ENCODE results near the gene NDST1. TPM values are rescaled to one million over a fixed set of nuclear protein-coding genes. Genes with fewer than 3 reads are reported as not detected.
"Not testable (repeated sequence)": the region's sequence is repeated elsewhere in the genome, so short reads cannot be mapped to it uniquely, and the experiment has no call there.

NDST1 gene
- polyA plus RNA-seq, 3 donors: 19.0 to 45.4 (median 35.5) TPM

DNA sequence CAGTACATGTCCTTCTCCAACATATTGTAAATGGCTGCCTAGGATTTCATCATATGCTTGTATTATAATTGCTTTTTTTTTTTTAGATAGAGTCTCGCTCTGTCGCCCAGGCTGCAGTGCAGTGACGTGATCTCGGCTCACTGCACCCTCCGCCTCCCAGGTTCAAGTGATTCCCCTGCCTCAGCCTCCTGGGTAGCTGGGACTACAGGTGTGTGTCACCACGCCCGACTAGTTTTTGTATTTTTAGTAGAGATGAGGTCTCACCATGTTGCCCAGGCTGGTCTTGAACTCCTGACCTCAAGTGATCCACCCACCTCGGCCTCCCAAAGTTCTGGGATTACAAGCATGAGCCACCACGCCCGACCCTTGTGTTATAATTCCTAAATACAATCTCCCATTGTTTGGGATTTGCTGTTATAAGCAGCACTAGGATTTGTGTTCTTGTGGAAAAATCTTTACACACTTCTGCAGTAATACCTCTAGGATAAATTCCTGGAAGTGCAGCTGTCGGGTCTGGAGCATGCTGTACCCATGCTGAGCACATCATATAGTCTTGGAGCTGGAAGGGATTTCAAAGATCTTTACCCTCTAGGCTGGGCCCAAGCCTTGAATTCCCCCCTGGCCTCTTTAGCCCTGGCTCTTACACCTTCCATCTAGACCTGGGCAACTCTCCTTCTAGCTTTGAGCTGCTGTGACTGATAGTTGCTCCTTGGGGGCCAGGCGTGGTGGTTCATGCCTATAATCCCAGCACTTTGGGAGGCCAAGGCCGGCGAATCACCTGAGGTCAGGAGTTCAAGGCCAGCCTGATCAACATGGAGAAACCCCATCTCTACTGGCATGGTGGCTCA is 11.0 kb downstream of the NDST1 start:
- H3K27ac ChIP-seq (ENCODE audit: low read depth, low read length): not testable (repeated sequence)
- 58 to 88% (median 87%) methylated on average over 14 of the region's 14 CpGs for WGBS, 3 donors

DNA sequence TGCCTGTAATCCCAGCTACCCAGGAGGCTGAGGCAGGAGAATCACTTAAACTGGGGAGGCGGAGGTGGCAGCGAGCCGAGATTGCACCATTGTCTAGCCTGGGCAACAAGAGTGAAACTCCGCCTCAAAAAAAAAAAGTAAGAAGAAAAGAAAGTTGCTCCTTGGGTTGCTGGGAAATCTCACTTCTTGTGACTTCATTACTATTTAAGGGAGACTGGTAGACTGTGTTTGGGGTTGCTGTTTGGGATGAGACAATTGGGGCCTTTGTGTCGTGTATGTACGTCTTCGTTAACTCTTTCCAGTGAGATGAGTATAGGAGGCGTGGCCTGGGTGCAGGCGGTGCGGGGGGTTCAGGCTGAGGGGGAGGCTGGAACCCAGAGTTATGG is 11.6 kb downstream of the NDST1 start:
- WGBS, 3 donors: 70 to 81% (median 80%) methylated on average over 10 of the region's 10 CpGs
- H3K27ac ChIP-seq (ENCODE audit: low read depth, low read length): no peak overlapping the region

DNA sequence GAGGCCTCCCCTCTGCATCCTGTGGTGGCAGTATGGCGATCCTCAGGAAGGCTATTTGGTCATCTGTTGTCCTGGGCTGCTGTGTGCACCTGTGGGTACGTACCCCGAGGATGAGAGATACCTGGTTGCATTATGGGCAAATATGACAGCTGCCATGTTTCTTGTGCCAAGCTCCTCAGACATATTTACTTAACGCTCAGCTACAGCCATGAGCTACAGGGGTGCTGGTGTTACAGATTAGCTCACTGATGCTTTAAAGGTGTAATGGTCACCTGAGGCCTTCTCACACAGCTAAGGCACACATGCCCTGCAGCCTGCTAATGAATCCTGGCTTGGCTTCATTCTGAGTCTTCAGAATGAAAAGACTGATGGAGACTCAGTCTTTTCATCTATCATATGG is 12.0 kb downstream of the NDST1 start:
- WGBS, 3 donors: 48 to 96% (median 93%) methylated on average over 4 of the region's 4 CpGs
- no peak overlapping the region for H3K27ac ChIP-seq (ENCODE audit: low read depth, low read length)

DNA sequence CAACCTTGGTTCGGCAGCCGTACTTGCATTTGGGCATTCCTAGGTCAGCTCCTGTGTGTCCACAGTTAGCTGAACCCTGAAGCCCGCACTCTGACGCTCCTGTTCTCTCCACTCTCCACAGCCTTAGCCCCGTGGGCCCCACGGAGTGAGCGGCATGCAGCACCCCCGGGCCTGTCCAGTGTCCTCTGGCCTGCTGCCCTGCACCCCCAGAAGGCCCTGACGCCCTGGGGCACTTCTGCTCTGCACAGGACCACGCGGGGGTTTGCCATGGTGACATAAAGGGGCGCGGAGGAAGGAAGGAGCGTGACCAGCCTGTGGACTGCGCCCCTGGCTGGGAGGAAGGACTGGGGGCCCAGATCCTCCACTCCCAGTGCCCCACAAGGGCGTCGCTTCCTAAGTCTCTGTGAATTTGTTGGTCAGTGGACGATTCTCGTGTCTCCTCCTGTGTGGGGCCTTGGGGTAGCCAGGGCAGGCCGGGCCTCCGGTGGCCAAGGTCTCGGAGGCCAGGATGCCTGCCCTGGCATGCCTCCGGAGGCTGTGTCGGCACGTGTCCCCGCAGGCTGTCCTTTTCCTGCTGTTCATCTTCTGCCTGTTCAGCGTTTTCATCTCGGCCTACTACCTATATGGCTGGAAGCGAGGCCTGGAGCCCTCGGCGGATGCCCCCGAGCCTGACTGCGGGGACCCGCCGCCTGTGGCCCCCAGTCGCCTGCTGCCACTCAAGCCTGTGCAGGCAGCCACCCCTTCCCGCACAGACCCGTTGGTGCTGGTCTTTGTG is 13.0 kb downstream of the NDST1 start:
- 70 to 79% (median 73%) methylated on average over 38 of the region's 38 CpGs for WGBS, 3 donors
- no peak overlapping the region for H3K27ac ChIP-seq (ENCODE audit: low read depth, low read length)

DNA sequence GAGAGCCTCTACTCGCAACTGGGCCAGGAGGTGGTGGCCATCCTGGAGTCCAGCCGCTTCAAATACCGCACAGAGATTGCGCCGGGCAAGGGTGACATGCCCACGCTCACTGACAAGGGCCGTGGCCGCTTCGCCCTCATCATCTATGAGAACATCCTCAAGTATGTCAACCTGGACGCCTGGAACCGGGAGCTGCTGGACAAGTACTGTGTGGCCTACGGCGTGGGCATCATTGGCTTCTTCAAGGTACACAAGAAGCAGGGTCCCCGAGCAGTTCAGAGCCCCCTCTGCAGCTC is 13.5 kb downstream of the NDST1 start:
- 92 to 94% (median 94%) methylated on average over 14 of the region's 14 CpGs for WGBS, 3 donors
- no peak overlapping the region for H3K27ac ChIP-seq (ENCODE audit: low read depth, low read length)

DNA sequence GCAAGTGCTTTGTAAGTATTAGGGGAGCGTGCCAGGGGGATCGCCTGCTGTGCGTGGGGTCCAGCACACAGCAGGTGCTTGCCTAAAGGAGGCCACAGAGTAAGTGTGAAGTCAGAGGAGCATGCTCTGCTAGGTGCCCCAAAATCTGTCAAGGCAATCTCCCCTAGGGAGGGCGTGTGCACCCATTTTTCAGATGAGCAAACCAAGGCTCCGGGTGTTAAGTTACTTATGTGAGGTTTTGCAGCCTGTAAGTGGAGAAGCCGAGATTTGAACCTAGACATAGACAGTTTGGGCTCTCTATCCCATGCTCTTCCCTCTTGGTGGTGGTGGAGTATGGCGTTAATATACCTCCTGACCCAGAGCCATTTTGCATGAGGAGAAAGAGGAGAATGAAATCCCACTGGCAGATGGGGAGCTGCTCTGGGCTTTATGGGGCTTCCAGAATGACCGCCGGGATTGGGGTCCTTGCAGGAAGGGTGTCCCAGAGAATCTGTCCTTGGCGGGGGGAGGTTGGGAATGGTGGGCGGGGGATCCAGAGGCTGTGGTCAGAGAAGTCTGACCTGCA is 14.1 kb downstream of the NDST1 start:
- no peak overlapping the region for H3K27ac ChIP-seq (ENCODE audit: low read depth, low read length)
- WGBS, 3 donors: 76 to 94% (median 90%) methylated on average over 11 of the region's 11 CpGs

DNA sequence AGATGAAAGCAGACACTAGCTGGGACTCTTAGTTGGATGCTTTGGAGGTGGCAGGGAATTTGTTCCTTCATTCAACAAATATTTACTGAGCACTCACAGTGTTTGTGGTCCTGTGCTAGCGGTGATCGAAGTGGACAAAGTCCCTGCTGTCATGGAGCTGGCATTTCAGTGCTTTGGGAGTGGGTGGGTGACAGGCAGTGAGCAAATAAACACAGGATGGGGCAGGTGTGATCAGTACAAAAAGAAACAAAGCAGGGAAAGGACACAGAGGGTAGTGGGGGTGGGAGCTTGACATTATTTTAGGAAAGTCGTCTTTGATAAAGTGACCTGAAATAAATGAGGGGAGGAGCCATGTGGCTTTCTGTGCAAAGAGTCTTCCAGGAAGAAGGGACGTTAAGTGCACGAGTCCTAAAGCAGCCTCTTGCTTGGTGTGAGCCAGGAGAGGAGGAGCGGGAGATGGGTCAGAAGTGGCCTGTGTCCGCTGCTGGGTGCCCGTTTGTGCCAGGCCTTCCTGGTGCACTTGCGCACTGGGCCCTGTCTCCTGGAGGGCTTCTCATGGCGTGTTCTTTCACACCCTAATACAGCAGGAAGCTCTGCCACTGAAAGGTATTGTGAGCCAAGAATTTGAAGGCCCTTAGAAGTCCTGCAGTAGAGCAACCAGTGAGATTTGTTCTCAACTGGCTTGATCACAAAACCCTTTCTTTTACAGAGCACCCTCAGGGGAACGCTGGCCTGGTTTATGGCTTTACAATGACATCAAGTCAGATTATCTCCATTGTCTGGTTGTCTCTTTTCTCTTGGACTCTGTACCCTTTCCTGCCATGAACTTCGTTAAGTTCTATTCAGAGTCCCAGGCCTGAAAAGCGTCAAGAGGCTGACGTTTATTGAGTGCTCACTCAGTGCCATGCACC is 14.8 kb downstream of the NDST1 start:
- H3K27ac ChIP-seq (ENCODE audit: low read depth, low read length): no peak overlapping the region
- WGBS, 3 donors: 33 to 68% (median 64%) methylated on average over 14 of the region's 14 CpGs

DNA sequence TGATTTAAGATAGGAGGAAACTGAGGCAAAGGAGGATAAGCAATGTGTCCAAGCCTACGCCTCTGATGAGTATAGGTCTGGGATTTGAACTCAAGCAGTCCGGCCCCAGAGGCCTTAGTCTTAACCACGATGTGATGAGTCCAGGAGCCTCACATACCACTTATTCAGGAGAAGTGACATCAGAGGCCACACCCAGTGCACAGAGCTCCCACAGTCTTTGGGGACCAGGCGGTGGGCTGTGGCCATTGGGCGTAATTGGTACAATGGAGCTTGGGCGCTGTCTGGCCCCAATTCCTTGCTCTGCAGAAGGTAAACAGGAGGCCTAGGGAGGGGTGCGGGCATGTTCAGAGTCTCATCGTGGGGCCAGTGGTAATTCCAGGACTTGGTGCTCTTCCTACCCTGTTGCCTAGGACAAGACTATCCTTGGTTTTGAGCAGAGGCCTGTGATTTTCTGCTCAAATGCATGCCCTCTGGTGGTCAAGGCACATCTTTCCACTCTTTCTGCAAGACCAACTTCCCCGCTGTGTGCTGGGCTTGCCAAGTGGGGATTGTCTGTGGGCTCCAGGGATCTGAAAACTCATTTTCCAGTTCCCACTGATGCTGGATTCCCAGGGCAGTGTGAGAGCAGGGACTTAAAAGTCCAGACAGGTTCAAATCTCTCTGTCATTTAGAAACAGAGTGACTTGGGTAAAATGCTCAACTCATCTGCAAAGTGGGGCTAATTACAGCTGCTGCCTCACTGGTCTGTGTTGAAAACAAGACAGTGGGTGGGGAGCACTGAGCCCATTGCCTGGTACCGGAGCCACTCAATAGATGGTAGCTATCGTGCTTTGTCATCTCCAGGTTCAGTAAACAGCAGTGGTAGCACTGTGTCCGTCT is 15.8 kb downstream of the NDST1 start:
- H3K27ac ChIP-seq (ENCODE audit: low read depth, low read length): no peak overlapping the region
- 62 to 71% (median 67%) methylated on average over 12 of the region's 12 CpGs for WGBS, 3 donors

DNA sequence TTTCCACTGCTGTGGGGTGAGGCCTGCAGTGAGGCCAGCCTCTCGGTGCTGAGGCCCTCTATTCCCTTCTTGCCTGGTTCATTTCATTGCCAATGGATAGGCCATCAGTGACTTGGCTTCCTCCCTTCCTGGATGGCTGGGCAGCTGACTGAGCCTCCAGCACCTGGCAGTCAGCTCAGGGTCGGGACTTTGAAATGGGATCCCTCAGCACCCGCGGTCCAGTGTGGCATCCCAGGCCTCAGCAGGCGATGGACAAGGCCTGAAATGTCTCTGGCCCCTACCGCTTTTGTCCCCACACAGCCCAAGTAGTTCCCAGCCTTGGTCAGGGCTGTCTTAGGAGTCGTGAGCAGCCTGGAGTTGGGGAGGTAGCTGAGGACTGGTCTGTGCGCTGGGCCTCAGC is 17.2 kb downstream of the NDST1 start:
- 59 to 83% (median 66%) methylated on average over 8 of the region's 8 CpGs for WGBS, 3 donors
- no peak overlapping the region for H3K27ac ChIP-seq (ENCODE audit: low read depth, low read length)

DNA sequence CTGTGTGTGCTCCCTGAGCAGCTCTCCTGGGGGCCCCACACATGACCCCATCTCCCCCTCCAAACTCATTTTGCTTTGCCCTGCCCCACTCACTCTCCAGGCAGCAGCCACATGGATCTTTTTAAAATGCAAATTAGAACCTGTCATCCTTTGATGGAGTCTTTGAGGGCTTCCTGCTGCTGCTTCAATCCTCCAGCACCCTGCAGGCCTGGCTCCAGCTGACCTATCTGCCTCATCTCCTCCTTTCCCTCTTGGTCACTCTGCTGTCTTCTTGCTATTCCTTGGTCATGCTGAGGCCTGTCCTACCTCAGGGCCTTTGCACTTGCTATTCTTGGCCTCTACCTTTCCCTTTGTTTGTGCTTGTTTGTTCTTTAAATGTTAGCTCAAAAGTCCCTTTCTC is 17.9 kb downstream of the NDST1 start:
- H3K27ac ChIP-seq (ENCODE audit: low read depth, low read length): no peak overlapping the region

DNA sequence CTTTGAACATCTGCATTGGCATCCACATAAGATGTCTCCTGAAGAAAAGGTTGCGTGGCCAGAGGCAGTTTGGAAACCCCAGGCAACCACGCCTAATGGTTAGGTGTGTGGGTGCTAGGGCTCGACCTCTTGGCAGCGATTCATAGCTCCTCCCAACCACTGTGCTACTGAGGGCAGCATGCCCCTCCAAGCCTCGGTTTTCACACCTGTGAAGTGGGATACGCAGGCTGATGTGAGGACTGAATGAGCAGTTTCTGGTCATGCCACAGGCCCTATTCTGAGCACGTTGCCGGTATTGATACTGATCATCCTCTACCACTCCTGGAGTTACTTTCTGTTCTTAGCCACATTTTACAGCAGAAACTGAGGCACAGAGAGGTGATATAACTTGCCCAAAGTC is 19.1 kb downstream of the NDST1 start:
- 84 to 93% (median 88%) methylated on average over 8 of the region's 8 CpGs for WGBS, 3 donors
- no peak overlapping the region for H3K27ac ChIP-seq (ENCODE audit: low read depth, low read length)

DNA sequence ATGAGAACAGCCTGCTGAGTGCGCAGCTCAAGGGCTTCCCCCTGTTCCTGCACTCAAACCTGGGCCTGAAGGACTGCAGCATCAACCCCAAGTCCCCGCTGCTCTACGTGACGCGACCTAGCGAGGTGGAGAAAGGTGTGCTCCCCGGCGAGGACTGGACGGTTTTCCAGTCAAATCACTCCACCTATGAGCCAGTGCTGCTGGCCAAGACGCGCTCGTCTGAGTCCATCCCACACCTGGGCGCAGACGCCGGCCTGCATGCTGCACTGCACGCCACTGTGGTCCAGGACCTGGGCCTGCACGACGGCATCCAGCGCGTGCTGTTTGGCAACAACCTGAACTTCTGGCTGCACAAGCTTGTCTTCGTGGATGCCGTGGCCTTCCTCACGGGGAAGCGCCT is 19.9 kb downstream of the NDST1 start:
- H3K27ac ChIP-seq (ENCODE audit: low read depth, low read length): no peak overlapping the region
- WGBS, 3 donors: 92 to 94% (median 94%) methylated on average over 24 of the region's 24 CpGs

DNA sequence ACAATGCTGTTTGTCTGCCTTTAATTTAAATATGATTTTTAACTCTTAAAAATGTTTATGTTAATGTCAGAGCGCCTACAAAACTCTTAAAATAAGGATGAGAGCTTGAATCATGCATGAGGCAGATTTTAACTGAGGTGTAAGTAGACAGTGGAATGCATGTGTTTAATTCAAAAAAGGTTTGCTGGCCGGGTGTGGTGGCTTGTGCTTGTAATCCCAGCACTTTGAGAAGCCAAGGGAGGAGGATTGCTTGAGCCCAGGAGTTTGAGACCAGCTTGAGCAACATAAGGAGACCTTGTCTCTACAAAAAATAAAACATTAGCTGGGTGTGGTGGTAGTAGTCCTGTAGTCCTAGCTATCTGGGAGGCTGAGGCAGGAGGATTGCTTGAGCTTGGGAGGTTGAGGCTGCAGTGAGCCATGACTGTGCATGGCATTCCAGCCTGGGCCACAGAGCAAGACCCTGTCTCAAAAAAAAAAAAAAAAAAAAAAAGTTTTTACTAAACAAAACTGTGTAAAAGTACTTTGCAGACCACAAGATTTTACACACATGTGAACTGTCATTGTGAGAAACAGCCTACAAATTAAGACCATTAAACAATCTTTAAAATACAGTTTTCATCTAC is 21.1 kb downstream of the NDST1 start:
- WGBS, 3 donors: 67% methylated on average over 2 of the region's 2 CpGs
- H3K27ac ChIP-seq (ENCODE audit: low read depth, low read length): no peak overlapping the region

DNA sequence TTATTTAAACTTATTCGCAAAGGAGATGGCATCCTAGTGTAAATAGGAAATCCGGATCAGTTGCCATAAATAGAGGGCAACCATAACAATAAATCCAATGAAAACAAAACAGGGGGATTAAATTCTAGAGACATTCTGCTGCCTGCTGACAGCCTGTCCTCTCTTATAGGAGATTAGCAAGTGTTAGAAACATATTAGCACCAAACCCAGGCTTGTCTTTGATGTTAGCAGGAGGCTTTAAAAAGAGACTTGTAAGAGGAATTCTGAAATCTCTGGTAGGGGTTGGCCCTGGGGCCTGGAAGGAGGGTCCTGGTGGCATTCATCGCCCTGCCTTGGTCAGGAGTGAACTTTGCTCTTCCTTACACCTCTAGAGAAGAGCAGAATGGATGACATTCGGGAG is 21.6 kb downstream of the NDST1 start:
- H3K27ac ChIP-seq (ENCODE audit: low read depth, low read length): no peak overlapping the region
- 76 to 84% (median 80%) methylated on average over 4 of the region's 4 CpGs for WGBS, 3 donors

DNA sequence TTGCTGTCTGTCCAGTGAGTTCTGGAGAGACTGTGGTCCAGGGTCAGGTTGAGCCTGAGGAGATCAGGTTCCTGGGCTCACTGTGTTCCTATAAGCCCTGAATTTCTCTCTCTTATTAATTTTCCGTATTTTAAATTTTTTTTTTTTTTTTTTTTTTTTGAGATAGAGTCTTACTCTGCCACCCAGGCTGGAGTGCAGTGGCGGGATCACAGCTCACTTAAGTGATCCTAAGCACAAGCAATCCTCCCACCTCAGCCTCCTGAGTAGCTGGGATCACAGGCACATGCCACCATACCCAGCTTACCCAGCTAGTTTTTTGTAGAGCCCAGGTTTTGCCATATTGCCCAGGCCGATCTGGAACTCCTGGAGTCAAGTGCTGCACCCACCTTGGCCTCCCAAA is 22.5 kb downstream of the NDST1 start:
- WGBS, 3 donors: 69 to 85% (median 84%) methylated on average over 3 of the region's 3 CpGs
- H3K27ac ChIP-seq (ENCODE audit: low read depth, low read length): no peak overlapping the region

DNA sequence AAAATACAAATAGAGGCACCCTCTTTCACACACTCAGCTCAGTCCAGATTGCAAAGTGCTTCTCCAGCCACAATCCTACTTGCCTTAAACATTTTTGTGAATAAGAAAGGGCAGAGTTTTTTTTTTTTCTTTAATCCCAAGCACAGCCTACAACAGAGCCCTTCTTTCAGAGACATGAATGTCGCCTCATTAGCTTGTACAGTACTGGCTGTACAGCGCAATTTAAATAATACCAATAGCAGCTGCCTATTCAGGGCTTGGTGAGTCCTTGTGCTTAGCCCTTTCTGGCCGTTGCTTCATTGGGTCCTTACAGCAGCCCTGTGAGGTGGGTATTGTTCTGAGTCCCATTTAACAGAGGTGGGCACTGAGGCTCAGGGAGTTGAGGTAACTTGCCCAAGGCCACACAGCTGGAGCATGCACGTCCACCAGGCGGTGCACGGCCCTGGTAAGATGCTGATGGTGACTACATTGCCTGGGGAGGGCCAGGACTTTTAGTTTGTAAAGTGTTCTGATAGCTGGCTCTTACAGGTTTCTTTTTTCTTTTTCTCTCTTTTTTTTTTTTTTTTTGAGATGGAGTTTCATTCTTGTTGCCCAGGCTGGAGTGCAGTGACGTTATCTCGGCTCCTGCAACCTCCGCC is 23.1 kb downstream of the NDST1 start:
- no peak overlapping the region for H3K27ac ChIP-seq (ENCODE audit: low read depth, low read length)
- 91 to 96% (median 93%) methylated on average over 9 of the region's 9 CpGs for WGBS, 3 donors

DNA sequence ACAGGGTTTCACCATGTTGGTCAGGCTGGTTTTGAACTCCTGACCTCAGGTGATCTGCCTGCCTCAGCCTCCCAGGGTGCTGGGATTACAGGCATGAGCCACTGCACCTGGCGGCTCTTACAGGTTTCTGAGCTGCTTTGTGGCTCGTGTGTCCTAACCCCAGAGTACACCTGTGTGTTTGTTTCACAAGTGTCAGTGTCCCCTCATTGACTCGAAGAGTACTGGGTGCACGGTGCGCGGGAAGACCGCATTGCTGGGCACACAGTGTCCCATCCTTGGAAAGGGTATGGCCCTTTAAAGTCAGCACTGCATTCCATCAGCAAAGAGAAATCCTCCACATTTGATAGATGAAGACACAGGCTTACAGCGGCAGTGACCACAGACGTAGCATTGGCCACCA is 23.8 kb downstream of the NDST1 start:
- no peak overlapping the region for H3K27ac ChIP-seq (ENCODE audit: low read depth, low read length)
- 86 to 94% (median 88%) methylated on average over 9 of the region's 9 CpGs for WGBS, 3 donors

Data from adipose tissue (tissue), 3 donors.